ENCODE measurements around the gene AHI1. TPM values are rescaled to one million over a fixed set of nuclear protein-coding genes. Genes with fewer than 3 reads are reported as not detected.

The AHI1 gene
- total and polyA plus RNA-seq, 2 of the 13 experiments (the other 11 are each of a cell fraction or from before 2014, with no cell fraction given) = 7.2 to 18.6 TPM

DNA sequence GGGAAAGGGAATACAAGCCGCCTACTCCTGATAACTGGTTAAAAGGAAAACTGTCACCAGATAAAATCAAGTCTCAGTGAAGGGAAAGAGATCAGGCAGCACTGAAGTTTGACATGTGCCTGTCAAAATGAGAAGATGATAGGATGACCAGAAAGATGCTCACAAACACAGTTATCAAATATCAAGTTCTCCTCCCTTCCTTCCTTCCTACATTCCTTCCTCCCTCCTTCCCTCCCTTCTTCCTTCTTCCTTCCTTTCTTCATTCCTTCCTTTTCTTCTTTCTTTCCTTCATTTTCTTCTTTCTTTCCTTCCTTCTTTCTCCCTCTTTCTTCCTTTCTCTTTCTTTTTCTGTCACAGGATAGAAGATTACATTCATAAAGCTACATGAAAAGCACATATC, 261.2 kb downstream of the AHI1 start:
- BruUV-seq (replicated peaks) = no TSS peak
- DNase-seq (ENCODE audit: low spot score) (no peak), FAIRE-seq (no peak), ATAC-seq (no peak)
- WGBS (ENCODE audit: low lambda C conversion rate) = 22% methylated on average over 1 of the region's 1 CpG
- ChIA-PET POLR2A (no interaction called here), CTCF (ENCODE audit: low intra/inter-chr PET ratio, low total read pairs) (no interaction called here)
- Histone ChIP-seq H3K9ac (ENCODE audit: insufficient read depth, low read depth, low read length) (no peak overlapping the region), H3K4me2 (ENCODE audit: low read depth, low read length) (no peak overlapping the region), H3K27ac (ENCODE audit: extremely low read length, insufficient read depth, low read length) (no peak overlapping the region), H3K79me2 (ENCODE audit: insufficient read depth, low read length) (no peaks in the 10 kb centered on the region), H3K27me3 (ENCODE audit: control insufficient read depth in 1 of 2, insufficient read depth in 2 of 2, low read length in 2 of 2) (peaks cover 0 to 12% of the 10 kb centered on the region in 2 experiments; a peak in 1 of 5 replicates), H3K36me3 (replicated peaks in 1 of 2; ENCODE audit: control insufficient read depth in 1 of 2, insufficient read depth in 2 of 2, low read length in 2 of 2) (no peaks in the 10 kb centered on the region), H3K4me3 (replicated peaks in 1 of 3; ENCODE audit: insufficient read depth in 1 of 3, low read depth in 2 of 3, low read length in 3 of 3) (no peak overlapping the region), H4K20me1 (ENCODE audit: insufficient read depth, low read length) (no peaks in the 10 kb centered on the region), H3K4me1 (ENCODE audit: insufficient read depth, low read length) (no peaks in the 10 kb centered on the region), H3K9me3 (ENCODE audit: low read length) (no peaks in the 10 kb centered on the region), H2AFZ (ENCODE audit: low read length) (no peak overlapping the region)
- no peak for TF ChIP-seq ATF4 (CRISPR knock-in tag; IDR thresholded peaks at IDR 0.05)
- TF ChIP-seq RAD51 (IDR thresholded peaks at IDR 0.05; ENCODE audit: borderline replicate concordance) = 0 out of 2 replicates have a peak, but pooled peaks have one; percentile 6
- in situ Hi-C loops (cut with HindIII; ENCODE audit: extremely low pct_ligation_motif_present, low pct_unique_long_range_greater_than_20kb) (no loop called here), intact Hi-C loops (cut with micrococcal nuclease; ENCODE audit: unreplicated experiment) (no loop called here)

GRCh38 chr6:135235716-135236115, 261.8 kb downstream of the AHI1 start:
- BruUV-seq (replicated peaks) = no TSS peak
- H3K79me2 ChIP-seq (ENCODE audit: insufficient read depth, low read length) = no peaks in the 10 kb centered on the region
- ATAC-seq (no peak), FAIRE-seq (no peak), DNase-seq (ENCODE audit: low spot score) (no peak)
- H3K36me3 ChIP-seq (replicated peaks in 1 of 2; ENCODE audit: control insufficient read depth in 1 of 2, insufficient read depth in 2 of 2, low read length in 2 of 2) = no peaks in the 10 kb centered on the region
- H3K4me3 ChIP-seq (replicated peaks in 1 of 3; ENCODE audit: insufficient read depth in 1 of 3, low read depth in 2 of 3, low read length in 3 of 3) = no peak overlapping the region
- no peak overlapping the region for H3K27ac ChIP-seq (ENCODE audit: extremely low read length, insufficient read depth, low read length)
- in situ Hi-C loops (cut with HindIII; ENCODE audit: extremely low pct_ligation_motif_present, low pct_unique_long_range_greater_than_20kb) (no loop called here), intact Hi-C loops (cut with micrococcal nuclease; ENCODE audit: unreplicated experiment) (no loop called here)
- no peak overlapping the region for H2AFZ ChIP-seq (ENCODE audit: low read length)
- H4K20me1 ChIP-seq (ENCODE audit: insufficient read depth, low read length) = no peaks in the 10 kb centered on the region
- peaks cover 0 to 12% of the 10 kb centered on the region in 2 experiments; a peak in 1 of 5 replicates for H3K27me3 ChIP-seq (ENCODE audit: control insufficient read depth in 1 of 2, insufficient read depth in 2 of 2, low read length in 2 of 2)
- no peaks in the 10 kb centered on the region for H3K9me3 ChIP-seq (ENCODE audit: low read length)
- H3K9ac ChIP-seq (ENCODE audit: insufficient read depth, low read depth, low read length) = no peak overlapping the region
- H3K4me1 ChIP-seq (ENCODE audit: insufficient read depth, low read length) = no peaks in the 10 kb centered on the region
- no peak overlapping the region for H3K4me2 ChIP-seq (ENCODE audit: low read depth, low read length)
- CTCF ChIA-PET (ENCODE audit: low intra/inter-chr PET ratio, low total read pairs) = no interaction called here
- POLR2A ChIA-PET = no interaction called here
- 43% methylated on average over 5 of the region's 5 CpGs for WGBS (ENCODE audit: low lambda C conversion rate)
- TF ChIP-seq SMAD1 (CRISPR knock-in tag; IDR thresholded peaks at IDR 0.05; ENCODE audit: borderline replicate concordance, low read depth) (no peak), ZSCAN25 (CRISPR knock-in tag; IDR thresholded peaks at IDR 0.05) (no peak), ZNF605 (CRISPR knock-in tag; IDR thresholded peaks at IDR 0.05) (no peak), FOXA3 (CRISPR knock-in tag; IDR thresholded peaks at IDR 0.05) (no peak), GFI1 (CRISPR knock-in tag; IDR thresholded peaks at IDR 0.05; ENCODE audit: borderline replicate concordance) (no peak), ZNF75D (CRISPR knock-in tag; IDR thresholded peaks at IDR 0.05; ENCODE audit: borderline replicate concordance) (no peak), ZNF18 (CRISPR knock-in tag; IDR thresholded peaks at IDR 0.05; ENCODE audit: insufficient replicate concordance) (no peak), AGO2 (optimal IDR thresholded peaks at IDR 0.05; ENCODE audit: low read depth, low read length) (no peak), PPARG (CRISPR knock-in tag; conservative IDR thresholded peaks at IDR 0.05) (no peak), ZNF652 (CRISPR knock-in tag; IDR thresholded peaks at IDR 0.05; ENCODE audit: borderline replicate concordance, low read depth) (no peak), ZNF792 (CRISPR knock-in tag; IDR thresholded peaks at IDR 0.05) (no peak), ZNF329 (CRISPR knock-in tag; IDR thresholded peaks at IDR 0.05; ENCODE audit: low read depth) (no peak), RORA (CRISPR knock-in tag; IDR thresholded peaks at IDR 0.05) (no peak)
- TF ChIP-seq, protein P1, sequence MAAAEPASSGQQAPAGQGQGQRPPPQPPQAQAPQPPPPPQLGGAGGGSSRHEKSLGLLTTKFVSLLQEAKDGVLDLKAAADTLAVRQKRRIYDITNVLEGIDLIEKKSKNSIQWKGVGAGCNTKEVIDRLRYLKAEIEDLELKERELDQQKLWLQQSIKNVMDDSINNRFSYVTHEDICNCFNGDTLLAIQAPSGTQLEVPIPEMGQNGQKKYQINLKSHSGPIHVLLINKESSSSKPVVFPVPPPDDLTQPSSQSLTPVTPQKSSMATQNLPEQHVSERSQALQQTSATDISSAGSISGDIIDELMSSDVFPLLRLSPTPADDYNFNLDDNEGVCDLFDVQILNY (CRISPR knock-in tag; conservative IDR thresholded peaks at IDR 0.05) = no peak
